Measurements from ENCODE around the gene TFAP2E. TPM values are rescaled to one million over a fixed set of nuclear protein-coding genes. Genes with fewer than 3 reads are reported as not detected.

The TFAP2E gene
- total RNA-seq, 6 donors from 2014 or later = 1.1 to 7.3 (median 2.0) TPM

DNA sequence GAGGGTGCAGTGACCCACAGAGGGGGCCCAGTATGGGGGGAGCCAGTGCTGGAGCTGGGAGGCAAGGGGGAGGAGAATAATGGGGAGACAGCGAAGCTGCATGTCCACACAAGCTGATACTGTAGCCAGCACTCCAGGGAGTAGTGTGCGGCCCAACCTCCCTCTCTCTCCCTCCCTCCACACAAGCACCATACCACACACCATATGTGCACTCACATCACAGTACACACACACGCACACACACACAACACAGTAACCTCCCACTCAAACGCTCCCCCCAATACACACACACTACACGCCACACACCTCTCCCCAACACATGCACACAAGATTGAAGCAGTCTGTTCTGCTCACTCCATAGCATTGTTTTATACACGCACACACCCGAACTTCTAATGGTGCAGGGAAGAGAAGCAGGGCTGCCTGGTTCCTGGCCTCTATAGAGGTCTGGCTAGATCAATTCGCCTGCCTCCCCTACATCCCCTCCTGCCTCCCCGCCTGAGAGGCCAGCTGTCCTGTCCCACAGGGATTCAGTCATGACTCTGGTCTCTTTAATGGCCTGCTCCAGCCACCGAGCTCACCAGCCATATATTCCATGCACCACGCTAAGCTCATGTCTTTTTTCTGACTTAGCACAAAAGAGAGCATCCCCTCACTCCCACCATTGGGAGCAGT lies 11.7 kb upstream of the TFAP2E start:
- TF ChIP-seq EP300 (IDR thresholded peaks at IDR 0.05) (no peak), POLR2AphosphoS5 (IDR thresholded peaks at IDR 0.05) (no peak), POLR2A (IDR thresholded peaks at IDR 0.05) (no peak)
- TF ChIP-seq, protein P1, sequence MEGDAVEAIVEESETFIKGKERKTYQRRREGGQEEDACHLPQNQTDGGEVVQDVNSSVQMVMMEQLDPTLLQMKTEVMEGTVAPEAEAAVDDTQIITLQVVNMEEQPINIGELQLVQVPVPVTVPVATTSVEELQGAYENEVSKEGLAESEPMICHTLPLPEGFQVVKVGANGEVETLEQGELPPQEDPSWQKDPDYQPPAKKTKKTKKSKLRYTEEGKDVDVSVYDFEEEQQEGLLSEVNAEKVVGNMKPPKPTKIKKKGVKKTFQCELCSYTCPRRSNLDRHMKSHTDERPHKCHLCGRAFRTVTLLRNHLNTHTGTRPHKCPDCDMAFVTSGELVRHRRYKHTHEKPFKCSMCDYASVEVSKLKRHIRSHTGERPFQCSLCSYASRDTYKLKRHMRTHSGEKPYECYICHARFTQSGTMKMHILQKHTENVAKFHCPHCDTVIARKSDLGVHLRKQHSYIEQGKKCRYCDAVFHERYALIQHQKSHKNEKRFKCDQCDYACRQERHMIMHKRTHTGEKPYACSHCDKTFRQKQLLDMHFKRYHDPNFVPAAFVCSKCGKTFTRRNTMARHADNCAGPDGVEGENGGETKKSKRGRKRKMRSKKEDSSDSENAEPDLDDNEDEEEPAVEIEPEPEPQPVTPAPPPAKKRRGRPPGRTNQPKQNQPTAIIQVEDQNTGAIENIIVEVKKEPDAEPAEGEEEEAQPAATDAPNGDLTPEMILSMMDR (IDR thresholded peaks at IDR 0.05) = no peak
- WGBS, 2 donors = 87 to 93% methylated on average over 11 of the region's 11 CpGs
- H3K27ac ChIP-seq = no peak overlapping the region
- H3K27me3 ChIP-seq = no peaks in the 10 kb centered on the region
- ATAC-seq (ENCODE audit: low FRiP score in 2 of 2) (no peak), DNase-seq (no peak)
- no peaks in the 10 kb centered on the region for H3K9me3 ChIP-seq
- no peak overlapping the region for H3K4me3 ChIP-seq
- peaks cover 13 to 37% (median 14%) of the 10 kb centered on the region in 4 donors for H3K4me1 ChIP-seq
- peaks cover 0 to 41% (median 13%) of the 10 kb centered on the region in 4 donors for H3K36me3 ChIP-seq

DNA sequence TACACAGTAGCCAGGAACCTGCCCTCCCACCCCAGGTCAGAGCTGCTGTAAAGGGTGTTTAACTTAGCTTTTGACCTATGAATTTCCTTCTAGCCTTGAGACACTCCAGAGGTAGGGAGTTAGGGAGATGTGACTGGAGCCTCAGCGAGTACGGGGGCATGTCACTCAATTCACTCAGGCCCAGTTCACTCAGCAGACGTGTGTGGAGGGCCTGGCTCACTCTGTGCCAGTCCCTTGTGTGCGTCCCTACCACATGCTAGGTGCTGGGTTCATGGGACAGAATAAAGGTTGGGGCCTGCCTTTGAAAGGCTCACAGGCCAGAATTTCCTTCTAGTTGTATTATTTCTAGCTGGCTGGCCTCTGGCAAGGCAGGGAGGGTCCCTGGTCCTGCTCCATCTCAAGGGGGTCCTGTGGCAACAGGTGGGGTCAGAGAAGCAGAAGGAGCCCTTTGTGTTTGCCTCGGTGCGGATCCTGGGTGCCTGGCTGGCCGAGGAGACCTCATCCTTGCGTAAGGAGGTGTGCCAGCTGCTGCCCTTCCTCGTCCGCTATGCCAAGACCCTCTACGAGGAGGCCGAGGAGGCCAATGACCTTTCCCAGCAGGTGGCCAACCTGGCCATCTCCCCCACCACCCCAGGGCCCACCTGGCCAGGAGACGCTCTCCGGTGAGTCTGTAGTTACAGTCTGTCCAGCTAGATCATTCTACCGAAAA lies 11.0 kb upstream of the TFAP2E start:
- no peak overlapping the region for H3K4me3 ChIP-seq
- peaks cover 0 to 43% (median 14%) of the 10 kb centered on the region in 4 donors for H3K36me3 ChIP-seq
- no peak overlapping the region for H3K27ac ChIP-seq
- H3K4me1 ChIP-seq = peaks cover 10 to 33% (median 12%) of the 10 kb centered on the region in 4 donors
- 85 to 87% methylated on average over 5 to 12 of the region's 15 CpGs for WGBS, 2 donors
- TF ChIP-seq EP300 (IDR thresholded peaks at IDR 0.05) (no peak), POLR2A (IDR thresholded peaks at IDR 0.05) (no peak), POLR2AphosphoS5 (IDR thresholded peaks at IDR 0.05) (no peak)
- TF ChIP-seq, protein P1 (IDR thresholded peaks at IDR 0.05) = no peak
- H3K27me3 ChIP-seq = no peaks in the 10 kb centered on the region
- no peaks in the 10 kb centered on the region for H3K9me3 ChIP-seq
- DNase-seq (peak in 1 of 2 donors; percentile 37), ATAC-seq (ENCODE audit: low FRiP score in 2 of 2) (no peak)

DNA sequence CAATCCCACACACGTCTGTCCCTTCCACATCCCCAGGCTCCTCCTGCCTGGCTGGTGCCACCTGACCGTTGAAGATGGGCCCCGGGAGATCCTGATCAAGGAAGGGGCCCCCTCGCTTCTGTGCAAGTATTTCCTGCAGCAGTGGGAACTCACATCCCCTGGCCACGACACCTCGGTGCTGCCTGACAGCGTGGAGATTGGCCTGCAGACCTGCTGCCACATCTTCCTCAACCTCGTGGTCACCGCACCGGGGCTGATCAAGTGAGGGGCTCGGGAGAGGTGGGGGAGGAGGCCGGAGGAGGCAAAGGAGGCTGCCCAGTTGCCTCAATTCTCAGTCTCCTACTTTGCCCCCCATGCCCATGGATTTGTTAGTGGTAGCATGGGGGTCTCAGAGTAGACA lies 9.9 kb upstream of the TFAP2E start:
- WGBS, 2 donors = 38 to 72% methylated on average over 5 to 10 of the region's 12 CpGs
- ATAC-seq (ENCODE audit: low FRiP score in 2 of 2) (no peak), DNase-seq (no peak)
- Histone ChIP-seq H3K36me3 (peaks cover 0 to 45% (median 14%) of the 10 kb centered on the region in 4 donors), H3K4me3 (no peak overlapping the region), H3K9me3 (no peaks in the 10 kb centered on the region), H3K27ac (no peak overlapping the region), H3K4me1 (peaks cover 7 to 29% (median 10%) of the 10 kb centered on the region in 4 donors), H3K27me3 (no peaks in the 10 kb centered on the region)
- no peak for TF ChIP-seq EP300 (IDR thresholded peaks at IDR 0.05)
- TF ChIP-seq POLR2A (IDR thresholded peaks at IDR 0.05) = no peak
- TF ChIP-seq POLR2AphosphoS5 (IDR thresholded peaks at IDR 0.05) = no peak
- TF ChIP-seq, protein P1 (IDR thresholded peaks at IDR 0.05) = no peak

DNA sequence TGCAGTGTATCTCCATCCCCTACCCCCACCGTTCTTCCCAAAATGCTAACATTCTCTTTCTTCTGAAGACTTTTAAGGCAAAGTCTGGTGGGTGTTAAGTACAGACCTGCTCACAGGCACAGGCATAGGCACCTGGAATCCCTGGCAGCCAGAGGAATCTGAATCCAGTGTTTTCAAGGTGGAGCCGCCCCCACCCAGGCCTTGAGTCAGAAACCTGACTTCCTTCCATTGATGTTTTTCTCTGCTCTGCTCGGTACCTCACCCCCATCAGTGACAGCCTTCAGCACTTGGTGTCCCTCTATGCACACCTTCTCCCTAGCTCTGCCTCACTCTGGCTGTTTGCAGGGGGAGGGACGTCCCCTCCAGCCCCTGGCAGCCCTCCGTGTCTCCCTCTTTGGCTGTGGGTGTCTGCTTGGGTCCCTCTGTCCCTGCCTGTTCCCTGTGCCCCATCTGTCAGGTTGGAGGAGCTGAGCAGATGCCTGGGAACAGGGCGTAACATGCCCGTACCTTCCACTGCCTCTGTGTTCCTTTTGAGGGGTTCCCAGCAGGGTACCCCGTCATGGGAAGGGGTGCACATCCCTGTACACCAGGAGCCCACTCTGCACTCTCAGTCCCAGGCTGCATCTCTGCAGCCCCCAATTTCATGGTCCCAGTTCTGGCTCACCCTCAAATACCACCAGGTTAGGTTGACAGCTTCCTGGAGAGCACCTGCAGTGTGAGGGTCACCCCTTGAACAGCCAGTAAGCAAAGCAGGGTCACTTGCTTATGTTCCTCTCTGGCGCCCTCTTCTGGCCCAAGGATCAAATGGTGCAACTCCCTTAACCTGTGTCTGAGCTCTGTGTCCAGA lies 8.9 kb upstream of the TFAP2E start:
- TF ChIP-seq, protein P1 (IDR thresholded peaks at IDR 0.05) = peak; percentile 71 to 78 (median 75)
- no peak for TF ChIP-seq EP300 (IDR thresholded peaks at IDR 0.05)
- Histone ChIP-seq H3K9me3 (no peaks in the 10 kb centered on the region), H3K36me3 (peaks cover 0 to 45% (median 14%) of the 10 kb centered on the region in 4 donors), H3K27ac (no peak overlapping the region), H3K27me3 (no peaks in the 10 kb centered on the region), H3K4me1 (peaks cover 0 to 18% (median 2%) of the 10 kb centered on the region in 4 donors), H3K4me3 (no peak overlapping the region)
- DNase-seq = peak in 1 of 2 donors; percentile 80
- peak; percentile 69 to 73 for ATAC-seq (ENCODE audit: low FRiP score in 2 of 2)
- 82 to 84% methylated on average over 9 of the region's 9 CpGs for WGBS, 2 donors

Measured in upper lobe of left lung (tissue), 6 donors.